ENCODE data around the gene BFSP2.

DNA sequence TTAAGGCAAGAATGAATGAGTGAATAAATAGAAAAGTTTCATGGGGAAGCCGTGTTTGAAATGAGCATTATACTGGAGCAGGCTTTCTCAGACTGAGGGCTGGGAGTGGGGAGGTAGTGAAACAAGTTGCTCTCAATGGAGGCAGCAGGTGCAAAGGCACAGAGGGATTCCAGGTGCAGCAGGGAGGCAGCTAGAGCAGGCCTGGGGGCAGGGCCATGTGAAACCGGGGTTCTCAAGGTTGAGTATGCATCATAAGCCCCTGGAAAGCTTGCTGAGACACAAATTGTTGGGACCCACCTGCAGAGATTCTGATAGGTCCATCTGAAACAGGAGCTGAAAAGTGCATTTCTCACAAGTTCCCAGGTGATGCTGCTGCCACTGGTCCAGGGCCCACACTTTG lies 45.3 kb downstream of the BFSP2 start:
- TF ChIP-seq, protein P1, sequence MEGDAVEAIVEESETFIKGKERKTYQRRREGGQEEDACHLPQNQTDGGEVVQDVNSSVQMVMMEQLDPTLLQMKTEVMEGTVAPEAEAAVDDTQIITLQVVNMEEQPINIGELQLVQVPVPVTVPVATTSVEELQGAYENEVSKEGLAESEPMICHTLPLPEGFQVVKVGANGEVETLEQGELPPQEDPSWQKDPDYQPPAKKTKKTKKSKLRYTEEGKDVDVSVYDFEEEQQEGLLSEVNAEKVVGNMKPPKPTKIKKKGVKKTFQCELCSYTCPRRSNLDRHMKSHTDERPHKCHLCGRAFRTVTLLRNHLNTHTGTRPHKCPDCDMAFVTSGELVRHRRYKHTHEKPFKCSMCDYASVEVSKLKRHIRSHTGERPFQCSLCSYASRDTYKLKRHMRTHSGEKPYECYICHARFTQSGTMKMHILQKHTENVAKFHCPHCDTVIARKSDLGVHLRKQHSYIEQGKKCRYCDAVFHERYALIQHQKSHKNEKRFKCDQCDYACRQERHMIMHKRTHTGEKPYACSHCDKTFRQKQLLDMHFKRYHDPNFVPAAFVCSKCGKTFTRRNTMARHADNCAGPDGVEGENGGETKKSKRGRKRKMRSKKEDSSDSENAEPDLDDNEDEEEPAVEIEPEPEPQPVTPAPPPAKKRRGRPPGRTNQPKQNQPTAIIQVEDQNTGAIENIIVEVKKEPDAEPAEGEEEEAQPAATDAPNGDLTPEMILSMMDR (IDR thresholded peaks at IDR 0.05), result no peak
- no peak for TF ChIP-seq POLR2A (IDR thresholded peaks at IDR 0.05)
